Breast epithelium (tissue), 3 donors: ENCODE data around the gene SRPX.

Experiments
- CTCF ChIP-seq, 3 donors: fragments of 450-650 bp; IDR thresholded peaks; one replicate each; pipeline ENCODE4 v1.5.1; 2016 to 2017; ENCODE audit warnings: antibody characterized with exemption in 3 of 3, mild to moderate bottlenecking in 3 of 3, moderate library complexity in 3 of 3
- POLR2A ChIP-seq: fragments of 450-650 bp; IDR thresholded peaks from one replicate; pipeline ENCODE4 v1.6.1; 2016; ENCODE audit warnings: antibody characterized with exemption, mild to moderate bottlenecking, moderate library complexity
- POLR2AphosphoS5 ChIP-seq, 3 donors: sonication (generic); formaldehyde crosslinking; IDR thresholded peaks; one replicate each; pipeline ENCODE4 v1.6.1; 2017; ENCODE audit warnings: antibody characterized with exemption in 3 of 3

GRCh38 chrX:38149016-38149415, 71.7 kb downstream of the SRPX start:
- TF ChIP-seq CTCF (IDR thresholded peaks at IDR 0.05) (no peak), POLR2A (no peak), POLR2AphosphoS5 (IDR thresholded peaks at IDR 0.05) (no peak)
